ENCODE data around the gene DCTD. TPM values are rescaled to one million over a fixed set of nuclear protein-coding genes. Genes with fewer than 3 reads are reported as not detected.
A peak's percentile ranks its signal among the peaks of the same experiment; 100 is the strongest.

Gene DCTD
- total RNA-seq, 1 donor from 2014 or later = 105 TPM

- H3K27me3 ChIP-seq (ENCODE audit: control insufficient read depth, insufficient read depth, low read length) = no peaks in the 10 kb centered on the region
- no peak for DNase-seq (ENCODE audit: low read depth)
- H3K4me3 ChIP-seq (ENCODE audit: low read depth, low read length) = no peak overlapping the region
- no peak for TF ChIP-seq CTCF (IDR thresholded peaks at IDR 0.05; ENCODE audit: insufficient read depth, low read length, severe bottlenecking)
- no peaks in the 10 kb centered on the region for H3K36me3 ChIP-seq (ENCODE audit: control insufficient read depth, insufficient read depth, low read length)
- no peak for FAIRE-seq
Observed at GRCh38 chr4:182920676-182921075, 3.5 kb upstream of the DCTD start.

- DNase-seq (ENCODE audit: low read depth) = peak; percentile 40
- FAIRE-seq = no peak
- no peak for TF ChIP-seq CTCF (IDR thresholded peaks at IDR 0.05; ENCODE audit: insufficient read depth, low read length, severe bottlenecking)
Observed at GRCh38 chr4:182918791-182919302, 1.7 kb upstream of the DCTD start.

GRCh38 chr4:182918044-182918607 is 940 bp upstream of the DCTD start:
- H3K27me3 ChIP-seq (ENCODE audit: control insufficient read depth, insufficient read depth, low read length) = no peaks in the 10 kb centered on the region
- DNase-seq (ENCODE audit: low read depth) = peak; percentile 13
- H3K36me3 ChIP-seq (ENCODE audit: control insufficient read depth, insufficient read depth, low read length) = peaks cover 13% of the 10 kb centered on the region
- no peak for FAIRE-seq
- peak overlapping the region; percentile 67 for H3K4me3 ChIP-seq (ENCODE audit: low read depth, low read length)
- no peak for TF ChIP-seq CTCF (IDR thresholded peaks at IDR 0.05; ENCODE audit: insufficient read depth, low read length, severe bottlenecking)

More at GRCh38 chr4:182918791-182919302, 1.7 kb upstream of the DCTD start:
- H3K36me3 ChIP-seq (ENCODE audit: control insufficient read depth, insufficient read depth, low read length) = peaks cover 11% of the 10 kb centered on the region
- H3K27me3 ChIP-seq (ENCODE audit: control insufficient read depth, insufficient read depth, low read length) = no peaks in the 10 kb centered on the region
- no peak overlapping the region for H3K4me3 ChIP-seq (ENCODE audit: low read depth, low read length)

DNA sequence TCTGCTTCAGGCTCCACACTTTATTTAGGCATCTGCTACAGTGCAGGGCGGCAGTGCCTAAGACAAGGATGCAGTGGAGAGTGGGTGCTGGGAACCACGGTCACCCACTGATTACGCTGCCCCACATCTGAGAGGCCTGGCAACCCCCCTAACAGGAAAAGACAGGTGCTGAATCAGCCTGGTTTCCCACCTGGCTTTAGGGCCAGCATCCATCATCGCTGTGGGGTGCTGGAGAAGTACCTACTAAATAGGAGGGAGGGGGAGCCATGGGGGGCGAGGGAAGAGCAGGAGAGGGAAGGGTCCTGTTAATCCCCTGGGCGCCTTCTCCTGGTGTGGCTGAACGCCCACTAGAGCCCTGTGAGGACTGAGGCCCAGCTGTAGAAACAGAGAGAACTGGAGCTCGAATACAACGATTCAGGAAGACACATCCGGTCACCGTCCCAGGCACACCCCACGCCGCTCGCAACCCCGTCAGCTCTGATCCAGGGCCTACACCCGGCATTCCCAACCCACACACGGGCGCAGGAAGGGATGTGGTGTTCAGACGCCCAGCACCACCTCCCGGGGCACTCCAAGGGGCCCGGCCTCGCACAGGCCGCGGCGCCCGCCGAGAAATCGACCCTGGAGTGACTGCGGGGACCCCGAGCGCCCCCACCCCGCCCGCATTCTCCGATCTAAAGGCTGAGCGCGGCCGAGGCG is 554 bp downstream of the DCTD start:
- no peak for TF ChIP-seq CTCF (IDR thresholded peaks at IDR 0.05; ENCODE audit: insufficient read depth, low read length, severe bottlenecking)
- no peak for FAIRE-seq
- DNase-seq (ENCODE audit: low read depth) = peak; percentile 28
- H3K36me3 ChIP-seq (ENCODE audit: control insufficient read depth, insufficient read depth, low read length) = peaks cover 17% of the 10 kb centered on the region
- H3K4me3 ChIP-seq (ENCODE audit: low read depth, low read length) = peak overlapping the region; percentile 67
- no peaks in the 10 kb centered on the region for H3K27me3 ChIP-seq (ENCODE audit: control insufficient read depth, insufficient read depth, low read length)

DNA sequence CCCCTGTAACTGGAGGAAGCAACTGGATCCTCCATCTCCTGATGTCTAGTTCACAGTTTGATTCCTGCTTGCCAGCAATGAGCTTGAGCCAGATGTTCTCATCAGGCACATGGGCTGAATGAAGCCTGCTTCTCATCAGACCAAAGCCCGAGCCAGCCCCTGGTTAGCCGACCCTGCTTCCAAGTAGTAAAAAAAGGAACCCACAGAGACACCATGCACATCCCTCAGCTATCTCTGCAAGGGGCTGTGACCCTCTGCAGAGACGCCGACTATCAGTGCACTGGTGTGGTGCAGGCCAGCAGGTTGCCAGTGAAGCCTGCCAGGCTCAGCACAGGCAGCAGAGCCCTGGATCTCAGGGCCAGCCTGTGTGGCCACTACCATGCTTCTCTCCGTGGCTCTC is 2.8 kb downstream of the DCTD start:
- FAIRE-seq = no peak
- no peak for TF ChIP-seq CTCF (IDR thresholded peaks at IDR 0.05; ENCODE audit: insufficient read depth, low read length, severe bottlenecking)
- no peak for DNase-seq (ENCODE audit: low read depth)
- Histone ChIP-seq H3K36me3 (ENCODE audit: control insufficient read depth, insufficient read depth, low read length) (peaks cover 20% of the 10 kb centered on the region), H3K4me3 (ENCODE audit: low read depth, low read length) (no peak overlapping the region), H3K27me3 (ENCODE audit: control insufficient read depth, insufficient read depth, low read length) (no peaks in the 10 kb centered on the region)
